Activated T-cell treated with anti-CD3 and anti-CD28 coated beads, Interleukin-2, amount 50 U/mL, for 4 hours (primary cell): ENCODE data around the gene DGKH. TPM values are rescaled to one million over a fixed set of nuclear protein-coding genes. Genes with fewer than 3 reads are reported as not detected.

Experiments used
- ATAC-seq, 2 donors: fragments of 200-7000 bp; cut with Tn5 transposase; one replicate each; pipeline ENCODE4 v1.10.0; 2021
- DNase-seq: peaks from one replicate; pipeline ENCODE4 v3.0.0-alpha.2; 2020
- H3K27me3 Mint-ChIP-seq: one replicate; pipeline ENCODE4 v1.8.0; 2021; ENCODE audit warnings: low read depth, mixed read lengths
- H3K36me3 Mint-ChIP-seq: one replicate; pipeline ENCODE4 v1.8.0; 2022; ENCODE audit warnings: mixed read lengths; ENCODE audit not compliant: insufficient read depth
- H3K4me1 Mint-ChIP-seq: one replicate; pipeline ENCODE4 v1.8.0; 2021; ENCODE audit warnings: low read depth, mixed read lengths
- H3K4me3 Mint-ChIP-seq: one replicate; pipeline ENCODE4 v1.8.0; 2021; ENCODE audit warnings: mild to moderate bottlenecking, moderate library complexity, mixed read lengths
- H3K9me3 Mint-ChIP-seq: one replicate; pipeline ENCODE4 v1.8.0; 2021; ENCODE audit warnings: mixed read lengths
- total RNA-seq, 3 donors: library from RNA; stranded (reverse); gene quantifications; one replicate each; pipeline ENCODE4 v1.2.1, GENCODE V29; 2021

The DGKH gene
- total RNA-seq, 3 donors from 2014 or later: 5.1 to 5.7 (median 5.6) TPM

GRCh38 chr13:42276683-42277082 lies 228.2 kb downstream of the DGKH start:
- H3K4me3 Mint-ChIP-seq: peak overlapping the region; percentile 20
- ATAC-seq: no peak

DNA sequence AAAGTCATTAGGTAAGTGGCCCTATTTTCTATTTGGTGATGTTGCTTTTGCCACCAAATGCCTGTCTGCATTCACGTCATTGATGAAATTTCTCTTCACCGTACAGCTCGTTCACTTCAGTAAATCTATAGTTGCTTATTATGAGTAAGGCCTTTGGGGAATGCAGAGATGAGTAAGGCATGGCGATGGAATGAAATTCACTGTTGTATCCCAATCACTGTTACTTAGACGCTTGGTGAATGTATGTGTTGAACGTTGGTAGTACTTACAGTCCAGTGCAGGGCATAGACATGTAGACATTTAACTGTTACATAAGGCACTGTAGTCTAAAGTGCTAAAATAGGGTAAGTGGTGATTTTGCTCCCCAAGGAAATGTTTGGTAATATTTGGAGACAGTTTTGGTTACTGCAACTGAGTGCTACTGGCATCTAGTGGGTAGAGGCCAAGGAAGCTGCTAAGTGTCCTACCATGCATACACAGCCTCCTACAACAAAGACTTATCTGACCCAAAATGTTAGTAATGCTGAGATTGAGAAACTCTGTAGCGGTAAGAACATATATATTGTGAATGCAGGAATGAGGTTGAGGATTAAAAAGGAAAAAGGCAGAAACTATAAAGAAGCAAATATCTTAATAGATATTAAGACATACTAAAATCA lies 229.3 kb downstream of the DGKH start:
- Mint-ChIP-seq H3K36me3 (peaks cover 10% of the 10 kb centered on the region), H3K4me3 (peak overlapping the region; percentile 2), H3K27me3 (no peaks in the 10 kb centered on the region), H3K4me1 (peaks cover 56% of the 10 kb centered on the region), H3K9me3 (no peaks in the 10 kb centered on the region)
- DNase-seq (no peak), ATAC-seq (peak in 1 of 2 donors; percentile 19)

More at GRCh38 chr13:42276683-42277082, 228.2 kb downstream of the DGKH start:
- no peaks in the 10 kb centered on the region for H3K27me3 Mint-ChIP-seq
- no peaks in the 10 kb centered on the region for H3K9me3 Mint-ChIP-seq
- H3K36me3 Mint-ChIP-seq: peaks cover 10% of the 10 kb centered on the region
- H3K4me1 Mint-ChIP-seq: peaks cover 52% of the 10 kb centered on the region
- DNase-seq: no peak

GRCh38 chr13:42279080-42279479 lies 230.6 kb downstream of the DGKH start:
- ATAC-seq: peak; percentile 53 to 56
- H3K9me3 Mint-ChIP-seq: no peaks in the 10 kb centered on the region

DNA sequence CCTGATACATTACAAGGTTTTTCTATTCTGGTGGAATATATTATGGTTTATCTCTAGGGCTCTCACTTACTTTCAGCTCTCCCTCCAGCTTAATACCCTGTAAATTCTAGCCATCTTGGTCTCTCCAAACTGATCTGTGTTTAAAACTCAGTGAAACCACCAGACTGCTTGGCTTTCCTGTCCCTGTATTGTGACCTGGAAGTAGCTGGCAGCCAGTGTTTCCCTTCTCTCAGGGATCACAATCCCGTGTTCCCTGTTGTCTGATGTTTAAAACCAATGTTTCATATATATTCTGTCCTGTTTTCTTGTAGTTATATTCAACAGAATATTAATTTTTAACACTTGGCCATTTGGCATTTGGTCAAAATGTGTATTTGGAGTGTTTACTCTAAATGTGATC lies 231.5 kb downstream of the DGKH start:
- DNase-seq (no peak), ATAC-seq (no peak)
- H3K4me3 Mint-ChIP-seq: no peak overlapping the region
- H3K27me3 Mint-ChIP-seq: no peaks in the 10 kb centered on the region
- H3K36me3 Mint-ChIP-seq: peaks cover 12% of the 10 kb centered on the region
- H3K9me3 Mint-ChIP-seq: no peaks in the 10 kb centered on the region
- H3K4me1 Mint-ChIP-seq: peaks cover 49% of the 10 kb centered on the region

More at GRCh38 chr13:42279080-42279479, 230.6 kb downstream of the DGKH start:
- DNase-seq: peak; percentile 8
- Mint-ChIP-seq H3K4me3 (no peak overlapping the region), H3K36me3 (peaks cover 12% of the 10 kb centered on the region), H3K27me3 (no peaks in the 10 kb centered on the region), H3K4me1 (peaks cover 55% of the 10 kb centered on the region)

GRCh38 chr13:42280537-42280936 lies 232.1 kb downstream of the DGKH start:
- H3K4me1 Mint-ChIP-seq: peaks cover 46% of the 10 kb centered on the region
- H3K36me3 Mint-ChIP-seq: peaks cover 15% of the 10 kb centered on the region
- DNase-seq (no peak), ATAC-seq (no peak)
- no peaks in the 10 kb centered on the region for H3K27me3 Mint-ChIP-seq
- no peaks in the 10 kb centered on the region for H3K9me3 Mint-ChIP-seq
- no peak overlapping the region for H3K4me3 Mint-ChIP-seq

DNA sequence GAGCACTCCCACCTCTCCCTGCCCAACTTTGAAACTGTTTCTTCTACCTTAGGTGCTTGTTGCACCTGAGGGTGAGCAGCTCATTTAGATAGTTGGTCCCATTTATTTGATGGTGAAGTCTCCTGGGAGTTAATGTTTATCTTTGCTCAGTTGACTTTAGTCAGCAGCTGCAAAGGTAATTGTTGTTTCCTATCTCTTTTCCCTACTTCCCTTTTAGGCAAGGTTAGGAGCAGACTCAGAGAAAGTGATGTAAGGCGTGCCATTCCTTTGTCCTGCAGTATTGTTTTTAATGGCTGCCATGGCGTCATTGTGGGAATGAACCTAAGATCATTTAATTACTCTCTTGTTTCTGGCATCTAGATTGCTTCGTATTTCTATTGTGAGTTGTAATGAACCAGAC lies 235.1 kb downstream of the DGKH start:
- no peak for DNase-seq
- peaks cover 20% of the 10 kb centered on the region for H3K36me3 Mint-ChIP-seq
- peaks cover 24% of the 10 kb centered on the region for H3K4me1 Mint-ChIP-seq
- H3K27me3 Mint-ChIP-seq: no peaks in the 10 kb centered on the region
- ATAC-seq: no peak
- H3K9me3 Mint-ChIP-seq: no peaks in the 10 kb centered on the region
- H3K4me3 Mint-ChIP-seq: no peak overlapping the region

DNA sequence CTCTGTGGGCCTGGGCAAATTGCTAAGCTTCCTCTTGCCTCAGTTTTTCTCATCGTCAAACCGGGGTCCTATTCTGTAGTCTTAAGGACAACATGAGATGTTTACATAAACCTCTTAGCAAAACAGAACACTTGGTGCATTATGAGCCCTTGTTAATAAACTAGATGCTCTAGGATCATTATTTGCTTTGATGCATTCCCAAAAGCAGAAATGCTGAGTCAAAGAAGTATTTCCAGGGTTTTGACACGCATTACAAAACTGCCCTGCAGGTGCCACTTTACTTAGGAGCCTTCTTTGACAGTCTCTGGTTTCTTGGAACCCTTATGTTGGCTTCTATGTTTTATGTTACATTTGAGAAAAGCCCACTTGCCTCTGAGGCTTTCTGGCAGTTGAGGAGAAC lies 235.6 kb downstream of the DGKH start:
- H3K9me3 Mint-ChIP-seq: no peaks in the 10 kb centered on the region
- H3K4me3 Mint-ChIP-seq: no peak overlapping the region
- peaks cover 25% of the 10 kb centered on the region for H3K36me3 Mint-ChIP-seq
- no peak for DNase-seq
- H3K27me3 Mint-ChIP-seq: no peaks in the 10 kb centered on the region
- H3K4me1 Mint-ChIP-seq: peaks cover 24% of the 10 kb centered on the region
- ATAC-seq: no peak

Other genes with a start within 250 kb of the DGKH start
- 10 to 100 TPM; 22.2 to 31.9 (median 26.4) TPM for gene VWA8, start 87.5 kb upstream of the DGKH start, total RNA-seq
- 10 to 100 TPM; 26.9 to 29.8 (median 29.2) TPM for gene AKAP11, start 223.5 kb downstream of the DGKH start, total RNA-seq